HEK293 (cell line): ENCODE results near the gene OR52R1.

ENCODE experiments used
- CTCF ChIA-PET: fragments of 350-600 bp; formaldehyde crosslinking; extraction: SDS; loops from one replicate; lab custom pipeline; 2021; ENCODE audit warnings: antibody characterized with exemption; lab: Yijun Ruan, JAX
- POLR2A ChIA-PET: fragments of 300-600 bp; formaldehyde crosslinking; extraction: SDS; loops from one replicate; lab custom pipeline; 2020; ENCODE audit warnings: antibody characterized with exemption, inconsistent platforms; lab: Yijun Ruan, JAX
- H3K27ac ChIP-seq: fragments of 200-500 bp; sonication (Bioruptor generic); 2 replicates; pipeline ENCODE4 v1.5.1; 2014; ENCODE audit warnings: low read depth, low read length, control low read depth, inconsistent platforms; ENCODE audit errors: extremely low read depth
- H3K36me3 ChIP-seq, 2 experiments: fragments of 200-500 bp in 1 of 2; sonication (Bioruptor generic) in 1 of 2; 1 replicate in 1 of 2; 2 replicates in 1 of 2; pipeline ENCODE4 v1.5.1; 2014 to 2017; ENCODE audit warnings: inconsistent platforms in 2 of 2, low read length in 2 of 2; ENCODE audit not compliant: control insufficient read depth in 2 of 2, insufficient read depth in 1 of 2
- H3K4me1 ChIP-seq: fragments of 200-500 bp; sonication (Bioruptor generic); 2 replicates; pipeline ENCODE4 v1.5.1; 2014; ENCODE audit warnings: mild to moderate bottlenecking, low read length, inconsistent platforms; ENCODE audit not compliant: control insufficient read depth, insufficient read depth
- H3K4me3 ChIP-seq: 2 replicates; pipeline ENCODE4 v1.5.1; 2011; ENCODE audit warnings: low read depth, mild to moderate bottlenecking, control low read depth, low read length, moderate library complexity
- H3K9me3 ChIP-seq: fragments of 200-500 bp; sonication (Bioruptor generic); 2 replicates; pipeline ENCODE4 v1.5.1; 2014; ENCODE audit warnings: low read depth, low read length, inconsistent platforms; ENCODE audit not compliant: control insufficient read depth, insufficient read depth
- BCL6B ChIP-seq: fragments of 450-650 bp; formaldehyde crosslinking; IDR thresholded peaks from 2 replicates; pipeline ENCODE4 v1.5.1; 2017; ENCODE audit warnings: missing biosample characterization, missing genetic modification characterization
- FEZF1 ChIP-seq: fragments of 450-650 bp; formaldehyde crosslinking; IDR thresholded peaks from 2 replicates; pipeline ENCODE4 v1.5.1; 2016; ENCODE audit warnings: missing biosample characterization, missing genetic modification characterization
- GFI1B ChIP-seq: fragments of 450-650 bp; formaldehyde crosslinking; IDR thresholded peaks from 2 replicates; pipeline ENCODE4 v1.5.1; 2016; ENCODE audit warnings: missing biosample characterization, missing genetic modification characterization
- INSM2 ChIP-seq: fragments of 450-650 bp; formaldehyde crosslinking; IDR thresholded peaks from 2 replicates; pipeline ENCODE4 v1.5.1; 2016; ENCODE audit warnings: missing biosample characterization, missing genetic modification characterization
- KLF7 ChIP-seq: fragments of 450-650 bp; formaldehyde crosslinking; IDR thresholded peaks from 2 replicates; pipeline ENCODE4 v1.5.1; 2016; ENCODE audit warnings: missing biosample characterization, missing genetic modification characterization, borderline replicate concordance
- SCRT2 ChIP-seq: fragments of 450-650 bp; formaldehyde crosslinking; IDR thresholded peaks from 2 replicates; pipeline ENCODE4 v1.5.1; 2016; ENCODE audit warnings: missing biosample characterization, missing genetic modification characterization
- ZBTB21 ChIP-seq: fragments of 450-650 bp; formaldehyde crosslinking; IDR thresholded peaks from 2 replicates; pipeline ENCODE4 v1.5.1; 2017; ENCODE audit warnings: missing biosample characterization, missing genetic modification characterization
- ZBTB6 ChIP-seq: fragments of 450-650 bp; formaldehyde crosslinking; IDR thresholded peaks from 2 replicates; pipeline ENCODE4 v1.5.1; 2017; ENCODE audit warnings: missing biosample characterization, missing genetic modification characterization
- ZNF112 ChIP-seq: fragments of 450-650 bp; formaldehyde crosslinking; IDR thresholded peaks from 2 replicates; pipeline ENCODE4 v1.5.0; 2017; ENCODE audit warnings: missing biosample characterization, missing genetic modification characterization
- ZNF114 ChIP-seq: fragments of 450-650 bp; formaldehyde crosslinking; IDR thresholded peaks from 2 replicates; pipeline ENCODE4 v1.5.0; 2017; ENCODE audit warnings: missing biosample characterization, missing genetic modification characterization
- ZNF174 ChIP-seq: fragments of 450-650 bp; formaldehyde crosslinking; IDR thresholded peaks from 2 replicates; pipeline ENCODE4 v1.5.0; 2017; ENCODE audit warnings: missing biosample characterization, mild to moderate bottlenecking, missing genetic modification characterization
- ZNF211 ChIP-seq: fragments of 450-650 bp; formaldehyde crosslinking; IDR thresholded peaks from 2 replicates; pipeline ENCODE4 v1.5.1; 2016; ENCODE audit warnings: low read depth, missing biosample characterization, missing genetic modification characterization
- ZNF214 ChIP-seq: fragments of 450-650 bp; formaldehyde crosslinking; IDR thresholded peaks from 2 replicates; pipeline ENCODE4 v1.5.1; 2017; ENCODE audit warnings: missing biosample characterization, mild to moderate bottlenecking, missing genetic modification characterization, borderline replicate concordance
- ZNF274 ChIP-seq, 2 experiments: fragments of 200-500 bp in 1 of 2; fragments of 450-650 bp in 1 of 2; sonication (Bioruptor generic) in 1 of 2; formaldehyde crosslinking in 1 of 2; IDR thresholded peaks; 2 replicates each; pipeline versions ENCODE4 v1.5.1 to v1.6.1; 2014 to 2016; ENCODE audit warnings: borderline replicate concordance in 1 of 2, inconsistent platforms in 1 of 2, low read length in 1 of 2, missing biosample characterization in 1 of 2, missing genetic modification characterization in 1 of 2
- ZNF350 ChIP-seq: fragments of 450-650 bp; formaldehyde crosslinking; IDR thresholded peaks from 2 replicates; pipeline ENCODE4 v1.5.0; 2017; ENCODE audit warnings: missing biosample characterization, mild to moderate bottlenecking, missing genetic modification characterization
- ZNF433 ChIP-seq: fragments of 450-650 bp; formaldehyde crosslinking; IDR thresholded peaks from 2 replicates; pipeline ENCODE4 v1.5.1; 2016; ENCODE audit warnings: missing biosample characterization, missing genetic modification characterization, low read depth
- ZNF510 ChIP-seq: fragments of 450-650 bp; formaldehyde crosslinking; IDR thresholded peaks from 2 replicates; pipeline ENCODE4 v1.5.1; 2018; ENCODE audit warnings: mild to moderate bottlenecking, missing genetic modification characterization, missing biosample characterization; ENCODE audit not compliant: insufficient replicate concordance
- ZNF514 ChIP-seq: fragments of 450-650 bp; formaldehyde crosslinking; IDR thresholded peaks from 2 replicates; pipeline ENCODE4 v1.5.1; 2016; ENCODE audit warnings: missing biosample characterization, missing genetic modification characterization
- ZNF555 ChIP-seq: fragments of 450-650 bp; formaldehyde crosslinking; conservative IDR thresholded peaks from 2 replicates; pipeline ENCODE4 v1.5.1; 2017; ENCODE audit warnings: missing biosample characterization, mild to moderate bottlenecking, missing genetic modification characterization, inconsistent platforms
- ZNF560 ChIP-seq: fragments of 450-650 bp; formaldehyde crosslinking; IDR thresholded peaks from 2 replicates; pipeline ENCODE4 v1.5.1; 2017; ENCODE audit warnings: missing biosample characterization, missing genetic modification characterization, borderline replicate concordance
- ZNF670 ChIP-seq: fragments of 450-650 bp; formaldehyde crosslinking; IDR thresholded peaks from 2 replicates; pipeline ENCODE4 v1.5.1; 2016; ENCODE audit warnings: missing biosample characterization, missing genetic modification characterization, low read depth
- ZNF768 ChIP-seq: fragments of 450-650 bp; formaldehyde crosslinking; IDR thresholded peaks from 2 replicates; pipeline ENCODE4 v1.5.1; 2018; ENCODE audit warnings: missing biosample characterization, mild to moderate bottlenecking, missing genetic modification characterization
- TF ChIP-seq, protein P1 (sequence below): fragments of 450-650 bp; formaldehyde crosslinking; IDR thresholded peaks from 2 replicates; pipeline ENCODE4 v1.5.1; 2017; ENCODE audit warnings: missing biosample characterization, missing genetic modification characterization
- TF ChIP-seq, protein P2 (sequence below): fragments of 450-650 bp; IDR thresholded peaks from 2 replicates; pipeline ENCODE4 v1.5.1; 2018; ENCODE audit warnings: missing biosample characterization, mild to moderate bottlenecking, missing genetic modification characterization

OR52R1 gene

DNA sequence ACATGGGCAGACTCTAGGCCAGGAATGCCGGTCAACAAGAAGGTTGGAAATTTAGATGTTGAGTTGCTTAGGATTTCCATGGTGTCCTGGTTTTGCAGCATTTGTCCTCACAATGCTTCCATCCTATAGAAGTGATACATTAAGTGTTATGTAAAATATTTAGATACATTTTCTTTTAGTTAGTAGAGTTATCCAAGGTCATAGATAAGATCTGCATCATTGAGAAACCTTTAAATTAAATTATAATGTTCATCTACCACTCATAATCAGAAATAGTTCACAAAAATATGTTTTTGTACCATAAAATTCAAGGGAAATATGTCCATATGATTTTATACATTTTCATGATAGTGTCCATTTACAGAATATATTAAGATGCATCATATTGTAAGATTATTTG is 34.3 kb downstream of the OR52R1 start, which contains the start of gene OR51F1:
Gene OR51F1, minus strand, starts transcription at position 101 of the 400 bp plus-strand sequence. Its CDS starts 0 bp downstream, at position 101.
- no peaks in the 10 kb centered on the region for H3K36me3 ChIP-seq
- H3K4me3 ChIP-seq: no peak within 1 kb of the TSS
- POLR2A ChIA-PET: no interaction called here
- TF ChIP-seq ZNF670 (tag by site-specific recombination): no peak
- no peak for TF ChIP-seq FEZF1 (tag by site-specific recombination)
- TF ChIP-seq ZNF112 (tag by site-specific recombination): no peak
- TF ChIP-seq ZNF211: no peak
- no peak for TF ChIP-seq KLF7 (tag by site-specific recombination)
- TF ChIP-seq ZNF514 (tag by site-specific recombination): no peak
- TF ChIP-seq ZNF555 (tag by site-specific recombination): no peak
- TF ChIP-seq, protein P1, sequence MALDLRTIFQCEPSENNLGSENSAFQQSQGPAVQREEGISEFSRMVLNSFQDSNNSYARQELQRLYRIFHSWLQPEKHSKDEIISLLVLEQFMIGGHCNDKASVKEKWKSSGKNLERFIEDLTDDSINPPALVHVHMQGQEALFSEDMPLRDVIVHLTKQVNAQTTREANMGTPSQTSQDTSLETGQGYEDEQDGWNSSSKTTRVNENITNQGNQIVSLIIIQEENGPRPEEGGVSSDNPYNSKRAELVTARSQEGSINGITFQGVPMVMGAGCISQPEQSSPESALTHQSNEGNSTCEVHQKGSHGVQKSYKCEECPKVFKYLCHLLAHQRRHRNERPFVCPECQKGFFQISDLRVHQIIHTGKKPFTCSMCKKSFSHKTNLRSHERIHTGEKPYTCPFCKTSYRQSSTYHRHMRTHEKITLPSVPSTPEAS: no peak
- TF ChIP-seq ZNF174 (tag by site-specific recombination): no peak
- TF ChIP-seq ZNF350 (tag by site-specific recombination): no peak
- TF ChIP-seq, all 188 proteins: peak for 0
- H3K9me3 ChIP-seq: no peaks in the 10 kb centered on the region
- CTCF ChIA-PET: no interaction called here
- H3K27ac ChIP-seq: no peak within 1 kb of the TSS
- H3K4me1 ChIP-seq: no peaks in the 10 kb centered on the region

DNA sequence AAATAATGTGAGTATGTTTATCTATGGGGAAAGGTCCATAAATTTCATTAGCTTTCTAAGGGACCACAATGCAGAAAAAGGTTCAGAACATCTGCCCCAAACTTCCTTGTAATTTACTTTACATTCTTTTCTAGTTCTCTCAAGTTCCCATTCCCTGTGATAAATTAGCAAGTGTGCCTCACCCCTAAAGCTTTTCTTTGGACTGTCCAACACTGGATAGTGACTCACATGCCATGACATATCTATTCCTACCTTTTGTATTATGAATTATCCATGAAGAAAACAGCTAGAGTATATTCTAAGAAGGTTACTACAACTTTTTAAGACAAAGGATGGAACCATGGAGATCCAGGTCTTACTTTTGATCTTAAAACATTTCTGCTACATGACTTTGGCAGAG is 36.1 kb downstream of the OR52R1 start:
- no peak overlapping the region for H3K4me3 ChIP-seq
- H3K36me3 ChIP-seq: no peaks in the 10 kb centered on the region
- POLR2A ChIA-PET: no interaction called here
- H3K9me3 ChIP-seq: no peaks in the 10 kb centered on the region
- no peaks in the 10 kb centered on the region for H3K4me1 ChIP-seq
- TF ChIP-seq ZNF768 (tag by site-specific recombination) (no peak), ZNF274 (IDR thresholded peaks at IDR 0.05; ENCODE audit: low read length) (no peak), ZNF274 (tag by site-specific recombination; IDR thresholded peaks at IDR 0.05; ENCODE audit: borderline replicate concordance) (no peak), INSM2 (no peak), FEZF1 (tag by site-specific recombination) (no peak), ZNF433 (tag by site-specific recombination) (no peak), ZNF114 (tag by site-specific recombination) (no peak)
- CTCF ChIA-PET: no interaction called here
- H3K27ac ChIP-seq: no peak overlapping the region

DNA sequence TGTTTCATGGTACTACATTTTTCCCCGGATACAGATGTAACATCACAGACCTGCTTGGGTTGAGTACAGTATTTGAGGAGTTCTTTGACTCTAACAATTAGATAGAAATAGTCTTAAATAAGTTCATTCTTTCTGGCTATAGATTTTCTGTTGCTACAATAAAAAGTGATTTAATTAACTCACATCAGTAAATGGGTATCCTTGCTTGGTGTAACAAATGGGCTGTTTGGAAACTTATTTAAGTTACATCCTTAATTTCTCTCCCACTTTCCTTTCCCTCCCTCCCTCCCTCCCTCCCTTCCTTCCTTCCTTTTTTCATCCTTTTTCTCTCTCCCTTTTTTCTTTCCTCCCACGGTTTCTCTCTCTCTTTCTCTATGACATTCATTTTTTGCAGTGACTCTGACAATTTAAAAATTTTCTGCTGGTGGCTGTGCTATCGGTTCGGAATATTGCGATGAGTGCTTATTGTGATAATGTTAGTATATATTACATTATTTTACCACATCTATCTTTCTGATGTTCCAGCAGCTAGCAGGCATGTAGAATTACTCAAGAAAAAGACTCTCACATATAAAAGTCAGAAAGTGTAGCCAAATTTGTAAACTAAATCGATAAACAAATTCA is 37.6 kb downstream of the OR52R1 start:
- Histone ChIP-seq H3K4me3 (no peak overlapping the region), H3K27ac (no peak overlapping the region), H3K9me3 (no peaks in the 10 kb centered on the region), H3K4me1 (no peaks in the 10 kb centered on the region), H3K36me3 (no peaks in the 10 kb centered on the region)
- CTCF ChIA-PET: no interaction called here
- POLR2A ChIA-PET: no interaction called here
- no peak for TF ChIP-seq GFI1B (tag by site-specific recombination)
- no peak for TF ChIP-seq ZNF670 (tag by site-specific recombination)
- no peak for TF ChIP-seq ZBTB21 (tag by site-specific recombination)
- no peak for TF ChIP-seq BCL6B
- TF ChIP-seq SCRT2: no peak
- TF ChIP-seq ZNF510: no peak
- TF ChIP-seq ZNF560 (tag by site-specific recombination): no peak
- no peak for TF ChIP-seq ZNF214 (tag by site-specific recombination)
- no peak for TF ChIP-seq ZBTB6 (tag by site-specific recombination)
- TF ChIP-seq, protein P2, sequence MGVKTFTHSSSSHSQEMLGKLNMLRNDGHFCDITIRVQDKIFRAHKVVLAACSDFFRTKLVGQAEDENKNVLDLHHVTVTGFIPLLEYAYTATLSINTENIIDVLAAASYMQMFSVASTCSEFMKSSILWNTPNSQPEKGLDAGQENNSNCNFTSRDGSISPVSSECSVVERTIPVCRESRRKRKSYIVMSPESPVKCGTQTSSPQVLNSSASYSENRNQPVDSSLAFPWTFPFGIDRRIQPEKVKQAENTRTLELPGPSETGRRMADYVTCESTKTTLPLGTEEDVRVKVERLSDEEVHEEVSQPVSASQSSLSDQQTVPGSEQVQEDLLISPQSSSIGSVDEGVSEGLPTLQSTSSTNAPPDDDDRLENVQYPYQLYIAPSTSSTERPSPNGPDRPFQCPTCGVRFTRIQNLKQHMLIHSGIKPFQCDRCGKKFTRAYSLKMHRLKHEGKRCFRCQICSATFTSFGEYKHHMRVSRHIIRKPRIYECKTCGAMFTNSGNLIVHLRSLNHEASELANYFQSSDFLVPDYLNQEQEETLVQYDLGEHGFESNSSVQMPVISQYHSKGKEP (tag by site-specific recombination): no peak
